GM19025 (cell line): ENCODE measurements around the gene TOM1.
"Not testable (repeated sequence)": the region's sequence is repeated elsewhere in the genome, so short reads cannot be mapped to it uniquely, and the experiment has no call there.

Experiments used
- ATAC-seq: cut with Tn5 transposase; IDR thresholded peaks from one replicate; pipeline ENCODE4 v1.9.1; 2021; ENCODE audit warnings: mild to moderate bottlenecking, low read depth, moderate library complexity; ENCODE audit not compliant: unreplicated experiment

Gene TOM1

DNA sequence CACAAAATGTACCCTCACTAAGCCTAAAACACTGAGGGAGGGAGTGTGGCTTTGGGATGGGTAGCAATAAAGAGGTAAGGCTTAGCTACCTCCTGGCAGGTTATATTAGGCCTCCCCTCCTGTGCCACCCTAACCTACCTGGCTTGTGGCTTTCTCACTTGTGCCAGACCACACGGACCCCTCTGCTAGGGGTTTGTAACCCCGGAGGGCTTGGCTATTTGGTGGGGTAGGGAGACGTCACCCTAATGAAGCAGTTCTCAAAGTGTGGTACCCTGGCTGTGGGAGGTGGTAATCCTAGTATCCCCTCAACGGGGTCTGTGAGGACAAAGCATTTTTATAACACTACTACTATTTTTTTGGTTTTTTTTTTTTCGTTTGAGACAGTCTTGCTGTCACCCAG lies 91.2 kb downstream of the TOM1 start:
- ATAC-seq = no peak

DNA sequence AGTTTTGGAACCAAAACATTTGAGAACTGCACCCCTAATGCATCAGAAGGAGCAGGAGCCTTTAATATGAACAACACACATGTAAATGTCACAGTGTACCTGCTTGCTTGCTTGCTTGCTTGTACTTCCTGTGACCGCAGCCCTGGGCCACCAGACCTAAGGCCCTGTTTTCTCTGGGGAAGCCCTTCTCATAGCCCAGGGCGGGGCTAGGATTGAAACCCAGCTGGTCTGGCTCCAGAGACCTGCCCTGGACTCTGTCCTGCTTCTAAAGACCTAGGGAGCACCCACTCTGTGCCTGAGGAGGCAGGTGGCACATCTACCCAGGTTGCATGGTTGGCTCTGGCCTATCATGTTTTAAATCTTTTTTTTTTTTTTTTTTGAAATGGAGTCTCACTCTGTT lies 92.7 kb downstream of the TOM1 start:
- ATAC-seq = no peak

DNA sequence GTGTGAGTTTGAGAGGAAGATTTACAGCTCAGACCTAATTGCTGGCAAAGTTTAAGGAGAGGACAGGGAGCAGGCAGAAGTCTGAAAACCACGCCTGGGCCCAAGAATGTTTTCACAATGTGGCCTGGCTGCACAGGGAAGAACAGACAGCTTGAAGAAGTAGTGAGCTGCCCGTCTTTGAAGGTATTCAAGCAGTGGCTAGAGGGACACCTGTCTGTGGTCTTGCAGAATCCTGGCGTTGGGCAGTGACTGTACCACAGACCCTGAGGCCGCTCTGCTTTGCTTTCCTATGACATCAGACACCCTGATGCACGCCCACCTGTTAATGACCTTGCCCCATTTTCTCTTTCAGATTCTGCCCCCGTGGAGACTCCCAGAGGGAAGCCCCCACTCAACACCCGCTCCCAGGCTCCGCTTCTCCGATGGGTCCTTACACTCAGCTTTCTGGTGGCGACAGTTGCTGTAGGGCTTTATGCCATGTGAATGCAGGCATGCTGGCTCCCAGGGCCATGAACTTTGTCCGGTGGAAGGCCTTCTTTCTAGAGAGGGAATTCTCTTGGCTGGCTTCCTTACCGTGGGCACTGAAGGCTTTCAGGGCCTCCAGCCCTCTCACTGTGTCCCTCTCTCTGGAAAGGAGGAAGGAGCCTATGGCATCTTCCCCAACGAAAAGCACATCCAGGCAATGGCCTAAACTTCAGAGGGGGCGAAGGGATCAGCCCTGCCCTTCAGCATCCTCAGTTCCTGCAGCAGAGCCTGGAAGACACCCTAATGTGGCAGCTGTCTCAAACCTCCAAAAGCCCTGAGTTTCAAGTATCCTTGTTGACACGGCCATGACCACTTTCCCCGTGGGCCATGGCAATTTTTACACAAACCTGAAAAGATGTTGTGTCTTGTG lies 93.7 kb downstream of the TOM1 start:
- ATAC-seq = no peak

DNA sequence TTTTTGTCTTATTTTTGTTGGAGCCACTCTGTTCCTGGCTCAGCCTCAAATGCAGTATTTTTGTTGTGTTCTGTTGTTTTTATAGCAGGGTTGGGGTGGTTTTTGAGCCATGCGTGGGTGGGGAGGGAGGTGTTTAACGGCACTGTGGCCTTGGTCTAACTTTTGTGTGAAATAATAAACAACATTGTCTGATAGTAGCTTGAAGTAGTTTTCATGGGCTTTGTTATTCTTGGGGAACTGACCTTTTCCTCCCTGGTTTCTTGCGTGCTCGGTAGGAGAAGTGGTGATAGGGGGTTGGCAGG lies 94.3 kb downstream of the TOM1 start:
- ATAC-seq = no peak

DNA sequence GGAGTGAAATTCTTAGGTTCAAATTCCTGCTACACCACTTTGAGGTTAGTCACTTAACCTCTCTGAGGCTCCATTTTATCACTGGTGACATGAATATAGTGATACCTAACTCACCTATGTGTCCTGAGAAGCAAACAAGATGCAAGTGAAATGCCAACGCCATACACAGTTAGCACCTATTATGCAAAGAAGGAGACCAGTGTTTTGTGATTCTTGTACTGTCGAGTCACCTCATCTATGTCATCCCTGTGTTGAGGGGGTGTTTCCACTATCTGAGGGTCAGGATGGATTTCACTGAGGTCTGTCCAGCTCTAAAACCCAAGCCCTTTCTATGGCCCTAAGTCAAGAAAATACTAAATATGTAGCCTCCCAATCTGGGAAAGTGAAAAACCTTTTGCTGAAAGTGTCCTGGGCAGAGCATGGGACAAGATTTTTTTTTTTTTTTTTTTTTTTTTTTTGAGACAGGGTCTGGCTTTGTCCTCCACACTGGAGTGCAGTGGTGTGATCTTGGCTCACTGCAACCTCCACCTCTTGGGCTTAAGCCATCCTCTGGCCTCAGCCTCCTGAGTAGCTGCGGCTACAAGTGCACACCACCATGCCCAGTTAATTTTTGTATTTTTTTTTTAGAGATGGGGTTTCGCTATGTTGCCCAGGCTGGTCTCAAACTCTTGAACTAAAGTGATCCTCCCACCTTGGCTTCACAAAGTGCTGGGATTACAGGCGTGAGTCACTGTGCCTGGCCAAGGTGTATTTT lies 95.3 kb downstream of the TOM1 start:
- no peak for ATAC-seq

DNA sequence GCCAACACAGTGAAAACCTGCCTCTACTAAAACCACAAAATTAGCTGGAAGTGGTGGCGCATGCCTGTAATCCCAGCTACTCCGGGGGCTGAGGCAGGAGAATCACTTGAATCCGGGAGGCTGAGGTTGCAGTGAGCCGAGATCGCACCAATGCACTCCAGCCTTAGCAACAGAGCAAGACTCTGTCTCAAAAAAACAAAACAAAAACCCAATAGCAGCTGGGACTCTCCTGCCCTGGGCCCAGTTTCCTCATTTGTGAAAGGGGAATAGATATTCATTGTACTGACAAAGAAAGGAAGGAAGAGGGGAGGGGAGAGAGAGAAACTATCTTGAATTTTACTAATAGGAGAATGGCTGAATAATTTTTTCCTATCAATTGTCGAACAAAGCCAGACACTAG lies 96.9 kb downstream of the TOM1 start:
- ATAC-seq = not testable (repeated sequence)

DNA sequence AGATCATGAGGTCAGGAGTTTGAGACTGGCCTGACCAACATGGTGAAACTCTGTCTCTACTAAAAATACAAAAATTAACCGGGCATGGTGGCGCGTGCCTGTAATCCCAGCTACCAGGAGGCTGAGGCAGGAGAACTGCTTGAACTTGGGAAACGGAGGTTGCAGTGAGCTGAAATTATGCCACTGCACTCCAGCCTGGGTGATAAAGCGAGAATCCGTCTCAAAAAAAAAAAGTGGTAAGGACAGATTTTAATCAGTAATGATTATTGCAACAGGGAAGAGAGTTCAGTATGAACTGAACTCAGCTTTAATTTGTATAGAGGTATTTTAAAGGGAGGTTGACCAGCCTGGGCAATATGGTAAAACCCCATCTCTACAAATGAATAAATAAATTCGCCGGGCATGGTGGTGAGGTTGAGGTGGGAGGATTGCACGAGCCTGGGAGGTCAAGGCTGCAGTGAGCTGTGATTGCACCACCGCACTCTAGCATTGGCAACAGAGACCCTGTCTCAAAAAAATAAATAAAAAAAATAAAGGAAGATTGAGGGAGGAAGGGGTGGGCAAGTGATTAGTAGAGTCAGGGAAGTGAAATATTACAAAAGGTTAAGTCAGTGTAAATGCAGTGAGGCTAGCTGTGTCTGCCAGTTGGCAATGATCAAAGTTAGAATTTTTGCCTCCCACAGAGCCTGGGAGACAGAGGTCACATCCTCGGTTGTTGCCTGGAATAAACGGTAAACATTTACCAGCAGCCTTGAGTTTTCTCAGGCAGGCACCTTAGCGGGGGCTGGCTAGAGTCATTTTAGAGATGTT lies 97.6 kb downstream of the TOM1 start:
- no peak for ATAC-seq
